Sciatic nerve (tissue), 2 donors: ENCODE measurements around the gene C1QTNF9. TPM values are rescaled to one million over a fixed set of nuclear protein-coding genes. Genes with fewer than 3 reads are reported as not detected.
"Not testable (repeated sequence)": the region's sequence is repeated elsewhere in the genome, so short reads cannot be mapped to it uniquely, and the experiment has no call there.

Experiments used
- ATAC-seq: fragments of 200-7000 bp; cut with Tn5 transposase; one replicate; pipeline ENCODE4 v1.9.1; 2020; ENCODE audit warnings: mild to moderate bottlenecking, moderate library complexity
- DNase-seq: peaks from one replicate; pipeline ENCODE4 v3.0.0-alpha.2; 2020; ENCODE audit warnings: low spot score
- intact Hi-C: fragments of 100-400 bp; cut with DNase I; formaldehyde crosslinking; loops from one replicate; pipeline ENCODE4 v1.14.2; 2022
- total RNA-seq: library from RNA; stranded (reverse); fragmentation: NEBNext Ultra II Directional; extraction: Animal tissue kit (Norgen Biotek cat#: 25700); gene quantifications from one replicate; pipeline ENCODE4 v1.2.1, GENCODE V29; 2021
- donor health status: DM: no; HTN: no; CAD: no.
- donor health status: DM: no; HTN: no; CAD: no.

C1QTNF9 gene
- total RNA-seq, 1 donor from 2014 or later: 2.4 TPM

DNA sequence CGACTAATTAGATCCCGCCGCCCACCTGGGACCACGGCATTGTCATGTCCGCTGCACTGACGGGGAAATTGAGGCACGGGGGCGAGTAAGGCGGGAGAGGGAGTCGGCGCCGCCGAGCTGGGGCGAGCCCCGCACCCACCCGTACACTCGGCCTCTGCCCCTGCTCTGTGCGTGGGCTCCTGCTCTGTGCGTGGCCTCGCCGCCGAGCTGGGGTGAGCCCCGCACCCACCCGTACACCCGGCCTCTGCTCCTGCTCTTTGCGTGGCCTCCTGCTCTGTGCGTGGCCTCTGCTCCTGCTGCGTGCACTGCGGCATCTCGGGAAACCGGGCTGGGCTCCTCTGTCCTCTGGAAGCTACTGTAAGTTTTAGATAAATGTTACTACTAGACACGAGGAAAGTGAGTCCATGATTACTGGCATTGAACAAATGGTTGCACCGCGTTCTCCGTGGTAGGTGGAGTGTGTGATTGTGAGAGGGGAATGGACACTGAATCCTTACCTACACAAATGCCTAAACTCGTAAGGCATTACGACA is 826 bp upstream of the C1QTNF9 start:
- ATAC-seq (no peak), DNase-seq (no peak)
- intact Hi-C loops: no loop called here

GRCh38 chr13:24313439-24313838 is 4.1 kb downstream of the C1QTNF9 start:
- ATAC-seq (no peak), DNase-seq (no peak)
- intact Hi-C loops: no loop called here

DNA sequence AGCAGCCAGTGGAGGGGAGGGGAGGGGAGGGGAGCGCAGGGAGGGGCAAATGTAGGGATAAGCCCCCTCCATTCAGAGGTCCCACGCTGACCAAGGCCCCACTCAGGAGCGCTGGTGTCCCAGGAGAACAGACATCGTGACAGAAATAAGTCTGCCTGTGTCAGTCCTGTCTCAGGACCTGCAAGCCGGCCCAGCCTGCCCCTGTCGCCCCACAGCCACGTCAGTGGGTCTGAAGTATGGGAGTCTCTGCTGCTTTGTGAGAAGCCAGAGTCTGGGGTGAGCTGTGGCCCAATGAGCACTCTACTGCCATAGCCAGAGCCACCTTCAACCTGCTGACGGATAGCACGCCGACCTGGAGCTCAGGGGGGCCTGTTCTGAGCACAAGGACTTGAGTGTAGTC is 8.5 kb downstream of the C1QTNF9 start:
- ATAC-seq, DNase-seq, intact Hi-C loops: not testable (repeated sequence)

GRCh38 chr13:24318878-24319277 is 9.5 kb downstream of the C1QTNF9 start:
- DNase-seq, ATAC-seq, intact Hi-C loops: not testable (repeated sequence)

GRCh38 chr13:24319641-24320040 is 10.3 kb downstream of the C1QTNF9 start:
- ATAC-seq, intact Hi-C loops, DNase-seq: not testable (repeated sequence)

- DNase-seq, ATAC-seq, intact Hi-C loops: not testable (repeated sequence)
Observed at GRCh38 chr13:24321416-24321815, 12.0 kb downstream of the C1QTNF9 start.

- ATAC-seq, DNase-seq, intact Hi-C loops: not testable (repeated sequence)
Observed at GRCh38 chr13:24322470-24322869, 13.1 kb downstream of the C1QTNF9 start.

GRCh38 chr13:24323036-24323738 is 13.8 kb downstream of the C1QTNF9 start:
- no peak for DNase-seq
- intact Hi-C loops: no loop called here
- ATAC-seq: no peak

DNA sequence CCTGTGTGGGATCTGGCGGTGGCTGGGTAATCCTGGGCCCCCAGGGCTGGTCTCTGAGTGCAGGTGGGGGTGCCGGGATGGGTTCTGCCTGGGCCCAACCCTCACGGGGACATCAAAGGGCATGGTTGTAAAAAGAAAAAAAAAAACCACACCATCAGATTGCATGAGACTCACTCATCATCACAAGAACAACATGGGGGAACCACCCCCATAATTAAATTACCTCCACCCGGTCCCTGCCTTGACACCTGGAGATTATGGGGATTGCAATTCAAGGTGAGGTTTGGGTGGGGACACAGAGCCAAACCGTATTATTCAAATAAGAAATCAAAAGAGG is 14.3 kb downstream of the C1QTNF9 start:
- intact Hi-C loops: no loop called here
- no peak for DNase-seq
- no peak for ATAC-seq

GRCh38 chr13:24327598-24327997 is 18.2 kb downstream of the C1QTNF9 start:
- intact Hi-C loops, DNase-seq, ATAC-seq: not testable (repeated sequence)

GRCh38 chr13:24328145-24328544 is 18.8 kb downstream of the C1QTNF9 start:
- intact Hi-C loops: no loop called here
- DNase-seq: no peak

DNA sequence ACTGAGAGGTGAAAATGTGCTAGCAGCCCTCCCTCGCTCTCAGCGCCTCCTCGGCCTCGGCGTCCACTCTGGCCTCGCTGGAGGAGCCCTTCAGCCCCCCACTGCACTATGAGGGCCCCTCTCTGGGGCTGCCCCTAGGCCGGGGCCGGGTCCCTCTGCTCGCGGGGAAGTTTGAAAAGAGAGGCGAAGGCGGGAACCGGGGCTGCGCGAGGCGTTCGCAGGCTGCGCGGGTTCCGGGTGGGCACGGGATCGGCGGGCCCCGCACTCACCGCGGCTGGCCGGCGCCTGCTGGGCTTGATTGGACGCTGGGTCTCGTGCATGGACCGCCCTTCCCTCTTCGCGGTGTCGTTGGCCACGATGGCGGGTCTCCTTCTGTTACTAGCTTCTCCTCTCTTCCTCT is 29.3 kb downstream of the C1QTNF9 start:
- no peak for DNase-seq
- intact Hi-C loops: no loop called here
- ATAC-seq: no peak

More at GRCh38 chr13:24328145-24328544, 18.8 kb downstream of the C1QTNF9 start:
- no peak for ATAC-seq

DNA sequence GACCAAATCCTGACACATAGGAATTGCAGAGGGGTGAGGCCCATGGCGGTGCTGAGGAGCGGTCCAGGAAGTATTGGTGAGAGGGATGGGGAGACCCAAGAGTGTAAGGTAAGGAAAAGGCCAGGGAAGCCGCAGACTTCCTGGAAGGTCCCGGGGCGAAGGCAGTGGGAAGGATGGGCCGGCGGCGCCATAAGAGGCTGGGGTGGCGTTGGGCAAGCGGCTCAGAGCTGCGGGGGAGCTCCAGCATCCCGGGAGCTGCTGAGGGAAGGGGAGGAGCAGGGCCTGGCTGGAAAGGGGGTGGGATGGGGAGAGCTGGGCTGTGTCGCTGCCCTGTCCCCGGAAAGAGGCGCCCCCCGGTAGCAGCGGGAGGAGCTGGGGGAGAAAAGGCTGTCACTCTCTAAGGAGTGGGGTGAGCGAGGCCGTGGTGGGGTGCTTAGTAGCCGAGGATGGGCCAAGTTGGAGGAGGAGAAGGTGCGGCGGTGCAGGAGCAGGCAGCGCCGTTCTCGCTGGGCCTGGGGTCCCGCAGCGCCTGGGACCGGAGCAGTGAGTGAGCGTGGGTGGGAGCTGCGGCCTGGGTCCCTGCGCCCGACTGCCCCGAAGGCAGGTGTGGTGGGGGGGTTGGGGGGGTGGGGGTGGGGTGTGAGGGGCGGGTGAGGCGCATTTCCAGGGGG is 30.7 kb downstream of the C1QTNF9 start:
- intact Hi-C loops: no loop called here

DNA sequence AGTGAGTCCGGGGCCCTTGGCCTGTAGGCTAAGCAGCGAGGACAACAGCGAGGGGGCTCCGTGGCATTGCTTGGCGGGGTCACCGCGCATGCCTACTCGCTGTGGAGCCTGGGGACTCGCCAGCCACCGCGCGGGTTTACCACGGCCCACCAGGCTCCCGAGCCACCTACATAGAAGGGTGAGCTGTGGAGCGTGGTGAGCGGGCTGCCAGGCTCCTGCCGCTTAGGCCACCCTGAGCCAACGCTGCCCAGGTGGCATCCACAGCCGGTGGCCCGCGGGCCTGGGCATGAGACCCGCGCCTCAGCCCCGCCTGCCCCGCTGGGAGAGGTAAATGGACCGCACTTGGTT is 31.2 kb downstream of the C1QTNF9 start:
- DNase-seq (no peak), ATAC-seq (no peak)
- intact Hi-C loops: no loop called here

More for the DNA sequence above, 30.7 kb downstream of the C1QTNF9 start:
- ATAC-seq: no peak
- no peak for DNase-seq

- ATAC-seq: no peak
- no peak for DNase-seq
- intact Hi-C loops: no loop called here
Observed at GRCh38 chr13:24341439-24341838, 32.1 kb downstream of the C1QTNF9 start.

DNA sequence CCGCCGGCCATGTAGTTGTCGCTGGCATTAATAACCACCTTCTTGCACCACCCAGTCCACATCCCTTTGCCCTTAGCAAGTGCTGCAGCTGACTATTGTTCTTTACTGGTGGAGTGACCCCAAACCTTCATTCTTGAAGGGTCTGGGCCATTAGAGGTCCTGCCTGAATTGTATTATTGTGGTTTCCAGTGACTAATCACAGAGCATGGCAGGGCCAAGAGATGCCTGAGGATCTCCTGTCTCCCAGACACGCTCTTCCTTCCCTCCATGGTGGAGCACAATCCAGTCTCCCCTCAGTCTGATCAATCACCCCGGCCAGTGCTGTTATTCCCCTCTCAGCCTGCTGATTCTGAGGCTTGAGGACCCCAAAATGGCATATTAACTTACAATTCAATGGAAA is 39.0 kb downstream of the C1QTNF9 start:
- ATAC-seq: no peak
- intact Hi-C loops: no loop called here
- DNase-seq: no peak

DNA sequence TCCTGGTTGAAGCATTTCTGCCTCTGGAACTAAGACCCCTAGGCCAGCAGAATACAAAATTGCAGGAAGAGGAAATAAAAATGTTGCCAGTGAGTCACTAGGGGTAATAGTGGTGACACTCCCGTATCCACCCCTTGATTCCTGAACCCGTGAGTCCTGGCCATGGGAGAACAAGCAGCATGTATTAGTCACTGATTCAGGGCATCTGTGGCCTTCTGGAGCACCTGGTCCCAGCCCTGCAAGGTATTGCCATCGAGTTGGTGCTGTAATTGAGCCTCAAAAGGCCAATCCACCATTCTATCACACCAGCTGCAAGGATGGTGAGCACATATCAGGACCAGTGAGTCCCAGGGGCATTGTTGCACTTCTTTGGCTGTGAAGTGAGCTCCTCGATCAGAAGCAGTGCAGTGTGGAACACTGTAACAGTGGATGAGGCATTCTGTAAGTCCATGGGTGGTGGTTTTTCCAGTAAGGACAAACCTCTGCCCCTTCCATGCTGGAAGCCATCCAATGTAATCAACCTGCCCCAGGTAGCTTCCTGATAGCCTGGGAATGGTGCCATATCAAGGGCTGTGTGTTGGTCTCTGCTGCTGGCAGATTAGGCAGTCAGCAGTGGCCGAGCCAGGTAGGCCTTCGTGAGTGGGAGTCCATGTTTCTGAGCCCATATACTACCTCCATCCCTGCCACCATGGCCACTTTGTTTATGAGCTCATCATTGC is 39.6 kb downstream of the C1QTNF9 start:
- DNase-seq: no peak
- no peak for ATAC-seq
- intact Hi-C loops: no loop called here

GRCh38 chr13:24349778-24350664 is 40.6 kb downstream of the C1QTNF9 start:
- DNase-seq, ATAC-seq, intact Hi-C loops: not testable (repeated sequence)

DNA sequence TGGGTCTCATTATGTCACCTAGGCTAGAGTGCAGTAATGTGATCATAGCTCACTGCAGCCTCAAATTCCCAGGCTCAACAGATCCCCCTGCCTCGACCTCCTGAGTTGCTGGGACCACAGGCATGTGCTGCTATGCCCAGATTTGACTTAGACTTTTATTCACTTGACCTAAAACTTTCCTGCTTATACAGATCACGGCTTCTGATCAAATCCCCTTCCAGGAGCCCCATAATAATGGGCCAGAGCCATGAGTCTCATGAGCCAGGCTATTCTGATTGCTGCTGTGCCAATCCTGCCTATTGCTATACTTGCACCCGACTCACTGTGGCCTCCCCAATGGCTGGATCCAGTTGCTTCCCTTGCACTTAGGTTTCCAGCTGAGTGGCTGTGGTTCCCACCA is 42.0 kb downstream of the C1QTNF9 start:
- intact Hi-C loops: no loop called here
- DNase-seq (no peak), ATAC-seq (no peak)
